Esophagus squamous epithelium (tissue), 4 donors: ENCODE measurements around the gene KBTBD13.
A peak's percentile ranks its signal among the peaks of the same experiment; 100 is the strongest.

Source experiments
- POLR2A ChIP-seq, 4 donors: fragments of 450-650 bp; IDR thresholded peaks; one replicate each; pipeline ENCODE4 v1.6.1; 2017; ENCODE audit warnings: antibody characterized with exemption in 4 of 4, mild to moderate bottlenecking in 4 of 4, moderate library complexity in 3 of 4
- TF ChIP-seq, protein P1 (sequence below), 6 experiments: fragments of 450-650 bp in 4 of 6; fragments of 200-600 bp in 2 of 6; sonication (generic) in 2 of 6; IDR thresholded peaks; one replicate each; pipeline ENCODE4 v1.5.1; 2016 to 2019; ENCODE audit warnings: antibody characterized with exemption in 6 of 6, mild to moderate bottlenecking in 4 of 6, moderate library complexity in 4 of 6

DNA sequence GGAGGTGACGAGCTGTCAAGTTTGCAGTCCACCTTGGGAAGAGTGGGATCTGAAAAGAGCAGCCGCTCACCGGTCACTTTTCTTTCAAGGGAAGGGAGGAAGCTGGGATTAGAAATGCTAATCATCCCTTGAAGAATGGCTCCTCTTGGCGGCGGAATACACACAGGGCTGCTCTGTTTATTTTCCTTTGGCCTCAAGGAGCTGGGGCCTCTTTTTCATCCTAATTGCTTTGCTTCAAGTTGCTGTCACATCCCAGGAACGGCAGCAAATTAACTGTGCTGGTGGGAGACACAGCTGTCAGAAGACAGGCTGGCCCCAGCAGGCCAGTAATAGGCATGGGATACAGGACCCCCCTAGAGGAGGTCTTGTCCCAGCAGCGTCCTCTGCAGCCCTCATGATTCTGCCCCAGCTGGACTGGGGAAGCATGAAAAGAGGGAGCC, 6.7 kb downstream of the KBTBD13 start:
- TF ChIP-seq, protein P1, sequence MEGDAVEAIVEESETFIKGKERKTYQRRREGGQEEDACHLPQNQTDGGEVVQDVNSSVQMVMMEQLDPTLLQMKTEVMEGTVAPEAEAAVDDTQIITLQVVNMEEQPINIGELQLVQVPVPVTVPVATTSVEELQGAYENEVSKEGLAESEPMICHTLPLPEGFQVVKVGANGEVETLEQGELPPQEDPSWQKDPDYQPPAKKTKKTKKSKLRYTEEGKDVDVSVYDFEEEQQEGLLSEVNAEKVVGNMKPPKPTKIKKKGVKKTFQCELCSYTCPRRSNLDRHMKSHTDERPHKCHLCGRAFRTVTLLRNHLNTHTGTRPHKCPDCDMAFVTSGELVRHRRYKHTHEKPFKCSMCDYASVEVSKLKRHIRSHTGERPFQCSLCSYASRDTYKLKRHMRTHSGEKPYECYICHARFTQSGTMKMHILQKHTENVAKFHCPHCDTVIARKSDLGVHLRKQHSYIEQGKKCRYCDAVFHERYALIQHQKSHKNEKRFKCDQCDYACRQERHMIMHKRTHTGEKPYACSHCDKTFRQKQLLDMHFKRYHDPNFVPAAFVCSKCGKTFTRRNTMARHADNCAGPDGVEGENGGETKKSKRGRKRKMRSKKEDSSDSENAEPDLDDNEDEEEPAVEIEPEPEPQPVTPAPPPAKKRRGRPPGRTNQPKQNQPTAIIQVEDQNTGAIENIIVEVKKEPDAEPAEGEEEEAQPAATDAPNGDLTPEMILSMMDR (IDR thresholded peaks at IDR 0.05) = peak in 3 of 6 experiments; percentile 5 to 16 (median 9)
- TF ChIP-seq POLR2A (IDR thresholded peaks at IDR 0.05) = no peak
